K562 (cell line): ENCODE measurements around the gene TCEA3. TPM values are rescaled to one million over a fixed set of nuclear protein-coding genes. Genes with fewer than 3 reads are reported as not detected.

Source experiments
- CBX5 ChIP-seq: IDR thresholded peaks from 2 replicates; pipeline ENCODE4 v1.6.1; 2014; ENCODE audit warnings: low read depth, borderline replicate concordance
- CEBPG ChIP-seq, 3 experiments: fragments of 200-800 bp in 1 of 3; sonication (Bioruptor generic) in 1 of 3; sonication (generic) in 1 of 3; formaldehyde crosslinking in 1 of 3; IDR thresholded peaks in 2 of 3; conservative IDR thresholded peaks in 1 of 3; 2 replicates each; pipeline versions ENCODE4 v1.6.1 to v1.8.0; 2016 to 2022; ENCODE audit warnings: missing compliant biosample characterization in 2 of 3, missing genetic modification characterization in 2 of 3, mild to moderate bottlenecking in 1 of 3, missing genetic modification reagents in 1 of 3
- HNRNPLL ChIP-seq: fragments of 200-400 bp; formaldehyde crosslinking; IDR thresholded peaks from 2 replicates; pipeline ENCODE4 v1.6.1; 2017; ENCODE audit warnings: low read length, low read depth, mild to moderate bottlenecking; ENCODE audit not compliant: poor library complexity, severe bottlenecking
- KDM1A ChIP-seq, 2 experiments: fragments of 450-650 bp; IDR thresholded peaks; 2 replicates each; pipeline ENCODE4 v1.6.1; 2016; ENCODE audit warnings: mild to moderate bottlenecking in 2 of 2
- polyA plus RNA-seq, 8 experiments: library from polyadenylated mRNA; depleted of rRNA in 4 of 8; stranded (reverse) in 5 of 8; unstranded in 3 of 8; fragments of >200 nt; fragmentation: Nextera tagmentation in 2 of 8; fragmentation: Illumina TruSeq in 1 of 8; extraction: Ambion mirVana in 2 of 8; extraction: Trizol in 1 of 8; gene quantifications; 2 replicates each; pipeline versions ENCODE4 v1.2.1 to v1.2.3, GENCODE V29; 2011 to 2014; ENCODE audit warnings: inconsistent platforms in 1 of 8, missing spikeins in 1 of 8
- total RNA-seq, 7 experiments: library from RNA; depleted of rRNA in 6 of 7; stranded (reverse); fragments of >200 nt in 6 of 7; fragmentation: Illumina TruSeq in 2 of 7; extraction: Trizol in 2 of 7; gene quantifications; 2 replicates each; pipeline versions ENCODE4 v1.2.1 to v1.2.3, GENCODE V29; 2011 to 2021; ENCODE audit warnings: low replicate concordance in 1 of 7
- TF ChIP-seq, protein P1 (sequence below): sonication (generic); formaldehyde crosslinking; IDR thresholded peaks from 2 replicates; pipeline ENCODE4 v1.8.0; 2022; ENCODE audit warnings: mild to moderate bottlenecking, missing genetic modification reagents
- TF ChIP-seq, protein P2 (sequence below): fragments of 250-450 bp; sonication (Bioruptor Pico); IDR thresholded peaks from 2 replicates; pipeline ENCODE4 v1.5.0; 2020; ENCODE audit warnings: mild to moderate bottlenecking
- TF ChIP-seq, protein P3 (sequence below): sonication (generic); formaldehyde crosslinking; IDR thresholded peaks from 2 replicates; pipeline ENCODE4 v1.8.1; 2023; ENCODE audit warnings: missing genetic modification reagents, mild to moderate bottlenecking, borderline replicate concordance
- TF ChIP-seq, protein P4 (sequence below): fragments of 150-350 bp; conservative IDR thresholded peaks from 2 replicates; pipeline ENCODE4 v1.6.1; 2014; ENCODE audit warnings: low read length
- TF ChIP-seq, protein P5 (sequence below): fragments of 250-450 bp; sonication (Bioruptor Pico); IDR thresholded peaks from 2 replicates; pipeline ENCODE4 v1.8.0; 2022; ENCODE audit warnings: inconsistent platforms, mild to moderate bottlenecking, moderate library complexity, borderline replicate concordance

TCEA3 gene
- total and polyA plus RNA-seq, 9 of the 15 experiments (the other 6 are each of a cell fraction or from before 2014, with no cell fraction given) = 0.03 to 0.55 (median 0.36) TPM

DNA sequence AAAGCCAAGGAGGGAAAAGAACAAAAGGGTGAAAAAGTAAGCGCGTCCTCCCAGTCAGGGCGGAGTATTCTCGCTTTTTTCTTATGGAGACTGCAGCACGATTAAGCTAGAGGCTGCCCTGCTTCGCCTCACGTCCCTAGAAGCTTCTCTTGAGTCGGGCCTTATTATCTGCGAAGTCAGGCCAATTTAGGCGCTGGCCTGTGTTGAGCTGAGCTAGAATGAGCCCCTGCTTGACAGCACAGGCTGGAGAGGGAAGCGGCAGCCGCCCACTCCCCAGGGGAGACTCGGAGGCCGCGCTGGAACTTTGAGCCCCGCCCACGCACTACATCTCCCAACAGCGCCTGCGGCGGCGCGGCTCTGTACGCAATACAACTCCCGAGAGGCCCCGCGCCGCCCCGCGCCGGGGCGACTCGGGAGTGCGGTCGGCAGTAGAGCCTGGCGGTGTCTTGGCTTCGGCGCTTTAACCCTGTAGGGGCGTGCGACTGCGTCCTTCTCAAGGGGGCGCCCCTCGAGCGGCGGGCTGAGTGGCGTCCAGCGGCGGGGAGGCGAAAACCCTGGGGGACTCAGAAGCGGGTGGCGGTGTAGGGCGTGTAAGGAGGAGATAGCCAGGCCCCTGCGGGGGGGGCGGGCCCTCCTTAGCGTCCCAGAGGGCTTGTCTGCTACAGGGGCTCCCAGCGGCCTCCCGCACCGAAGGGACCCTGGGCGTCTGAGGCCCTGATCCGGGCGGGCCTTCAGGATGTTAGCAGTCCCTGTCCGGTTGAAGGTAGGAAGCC is 55.8 kb downstream of the TCEA3 start (continued):
- TF ChIP-seq CBX5 (no peak), HNRNPLL (peak; percentile 73), KDM1A (IDR thresholded peaks at IDR 0.05) (no peak), CEBPG (CRISPR knock-in tag; IDR thresholded peaks at IDR 0.05) (peak; percentile 84), CEBPG (tag; conservative IDR thresholded peaks at IDR 0.05 in 1 of 2, IDR thresholded peaks at IDR 0.05 in 1 of 2) (peak; percentile 66 to 85; a peak in 3 of 4 replicates)
- TF ChIP-seq, protein P1, sequence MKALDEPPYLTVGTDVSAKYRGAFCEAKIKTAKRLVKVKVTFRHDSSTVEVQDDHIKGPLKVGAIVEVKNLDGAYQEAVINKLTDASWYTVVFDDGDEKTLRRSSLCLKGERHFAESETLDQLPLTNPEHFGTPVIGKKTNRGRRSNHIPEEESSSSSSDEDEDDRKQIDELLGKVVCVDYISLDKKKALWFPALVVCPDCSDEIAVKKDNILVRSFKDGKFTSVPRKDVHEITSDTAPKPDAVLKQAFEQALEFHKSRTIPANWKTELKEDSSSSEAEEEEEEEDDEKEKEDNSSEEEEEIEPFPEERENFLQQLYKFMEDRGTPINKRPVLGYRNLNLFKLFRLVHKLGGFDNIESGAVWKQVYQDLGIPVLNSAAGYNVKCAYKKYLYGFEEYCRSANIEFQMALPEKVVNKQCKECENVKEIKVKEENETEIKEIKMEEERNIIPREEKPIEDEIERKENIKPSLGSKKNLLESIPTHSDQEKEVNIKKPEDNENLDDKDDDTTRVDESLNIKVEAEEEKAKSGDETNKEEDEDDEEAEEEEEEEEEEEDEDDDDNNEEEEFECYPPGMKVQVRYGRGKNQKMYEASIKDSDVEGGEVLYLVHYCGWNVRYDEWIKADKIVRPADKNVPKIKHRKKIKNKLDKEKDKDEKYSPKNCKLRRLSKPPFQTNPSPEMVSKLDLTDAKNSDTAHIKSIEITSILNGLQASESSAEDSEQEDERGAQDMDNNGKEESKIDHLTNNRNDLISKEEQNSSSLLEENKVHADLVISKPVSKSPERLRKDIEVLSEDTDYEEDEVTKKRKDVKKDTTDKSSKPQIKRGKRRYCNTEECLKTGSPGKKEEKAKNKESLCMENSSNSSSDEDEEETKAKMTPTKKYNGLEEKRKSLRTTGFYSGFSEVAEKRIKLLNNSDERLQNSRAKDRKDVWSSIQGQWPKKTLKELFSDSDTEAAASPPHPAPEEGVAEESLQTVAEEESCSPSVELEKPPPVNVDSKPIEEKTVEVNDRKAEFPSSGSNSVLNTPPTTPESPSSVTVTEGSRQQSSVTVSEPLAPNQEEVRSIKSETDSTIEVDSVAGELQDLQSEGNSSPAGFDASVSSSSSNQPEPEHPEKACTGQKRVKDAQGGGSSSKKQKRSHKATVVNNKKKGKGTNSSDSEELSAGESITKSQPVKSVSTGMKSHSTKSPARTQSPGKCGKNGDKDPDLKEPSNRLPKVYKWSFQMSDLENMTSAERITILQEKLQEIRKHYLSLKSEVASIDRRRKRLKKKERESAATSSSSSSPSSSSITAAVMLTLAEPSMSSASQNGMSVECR = no peak; the same call in 1 of the 2 replicates
- TF ChIP-seq, protein P2, sequence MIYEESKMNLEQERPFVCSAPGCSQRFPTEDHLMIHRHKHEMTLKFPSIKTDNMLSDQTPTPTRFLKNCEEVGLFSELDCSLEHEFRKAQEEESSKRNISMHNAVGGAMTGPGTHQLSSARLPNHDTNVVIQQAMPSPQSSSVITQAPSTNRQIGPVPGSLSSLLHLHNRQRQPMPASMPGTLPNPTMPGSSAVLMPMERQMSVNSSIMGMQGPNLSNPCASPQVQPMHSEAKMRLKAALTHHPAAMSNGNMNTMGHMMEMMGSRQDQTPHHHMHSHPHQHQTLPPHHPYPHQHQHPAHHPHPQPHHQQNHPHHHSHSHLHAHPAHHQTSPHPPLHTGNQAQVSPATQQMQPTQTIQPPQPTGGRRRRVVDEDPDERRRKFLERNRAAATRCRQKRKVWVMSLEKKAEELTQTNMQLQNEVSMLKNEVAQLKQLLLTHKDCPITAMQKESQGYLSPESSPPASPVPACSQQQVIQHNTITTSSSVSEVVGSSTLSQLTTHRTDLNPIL = 0 out of 2 replicates have a peak, but pooled peaks have one; percentile 61
- TF ChIP-seq, protein P3, sequence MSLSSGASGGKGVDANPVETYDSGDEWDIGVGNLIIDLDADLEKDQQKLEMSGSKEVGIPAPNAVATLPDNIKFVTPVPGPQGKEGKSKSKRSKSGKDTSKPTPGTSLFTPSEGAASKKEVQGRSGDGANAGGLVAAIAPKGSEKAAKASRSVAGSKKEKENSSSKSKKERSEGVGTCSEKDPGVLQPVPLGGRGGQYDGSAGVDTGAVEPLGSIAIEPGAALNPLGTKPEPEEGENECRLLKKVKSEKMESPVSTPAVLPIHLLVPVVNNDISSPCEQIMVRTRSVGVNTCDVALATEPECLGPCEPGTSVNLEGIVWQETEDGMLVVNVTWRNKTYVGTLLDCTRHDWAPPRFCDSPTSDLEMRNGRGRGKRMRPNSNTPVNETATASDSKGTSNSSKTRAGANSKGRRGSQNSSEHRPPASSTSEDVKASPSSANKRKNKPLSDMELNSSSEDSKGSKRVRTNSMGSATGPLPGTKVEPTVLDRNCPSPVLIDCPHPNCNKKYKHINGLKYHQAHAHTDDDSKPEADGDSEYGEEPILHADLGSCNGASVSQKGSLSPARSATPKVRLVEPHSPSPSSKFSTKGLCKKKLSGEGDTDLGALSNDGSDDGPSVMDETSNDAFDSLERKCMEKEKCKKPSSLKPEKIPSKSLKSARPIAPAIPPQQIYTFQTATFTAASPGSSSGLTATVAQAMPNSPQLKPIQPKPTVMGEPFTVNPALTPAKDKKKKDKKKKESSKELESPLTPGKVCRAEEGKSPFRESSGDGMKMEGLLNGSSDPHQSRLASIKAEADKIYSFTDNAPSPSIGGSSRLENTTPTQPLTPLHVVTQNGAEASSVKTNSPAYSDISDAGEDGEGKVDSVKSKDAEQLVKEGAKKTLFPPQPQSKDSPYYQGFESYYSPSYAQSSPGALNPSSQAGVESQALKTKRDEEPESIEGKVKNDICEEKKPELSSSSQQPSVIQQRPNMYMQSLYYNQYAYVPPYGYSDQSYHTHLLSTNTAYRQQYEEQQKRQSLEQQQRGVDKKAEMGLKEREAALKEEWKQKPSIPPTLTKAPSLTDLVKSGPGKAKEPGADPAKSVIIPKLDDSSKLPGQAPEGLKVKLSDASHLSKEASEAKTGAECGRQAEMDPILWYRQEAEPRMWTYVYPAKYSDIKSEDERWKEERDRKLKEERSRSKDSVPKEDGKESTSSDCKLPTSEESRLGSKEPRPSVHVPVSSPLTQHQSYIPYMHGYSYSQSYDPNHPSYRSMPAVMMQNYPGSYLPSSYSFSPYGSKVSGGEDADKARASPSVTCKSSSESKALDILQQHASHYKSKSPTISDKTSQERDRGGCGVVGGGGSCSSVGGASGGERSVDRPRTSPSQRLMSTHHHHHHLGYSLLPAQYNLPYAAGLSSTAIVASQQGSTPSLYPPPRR (CRISPR knock-in tag) = no peak
- TF ChIP-seq, protein P4, sequence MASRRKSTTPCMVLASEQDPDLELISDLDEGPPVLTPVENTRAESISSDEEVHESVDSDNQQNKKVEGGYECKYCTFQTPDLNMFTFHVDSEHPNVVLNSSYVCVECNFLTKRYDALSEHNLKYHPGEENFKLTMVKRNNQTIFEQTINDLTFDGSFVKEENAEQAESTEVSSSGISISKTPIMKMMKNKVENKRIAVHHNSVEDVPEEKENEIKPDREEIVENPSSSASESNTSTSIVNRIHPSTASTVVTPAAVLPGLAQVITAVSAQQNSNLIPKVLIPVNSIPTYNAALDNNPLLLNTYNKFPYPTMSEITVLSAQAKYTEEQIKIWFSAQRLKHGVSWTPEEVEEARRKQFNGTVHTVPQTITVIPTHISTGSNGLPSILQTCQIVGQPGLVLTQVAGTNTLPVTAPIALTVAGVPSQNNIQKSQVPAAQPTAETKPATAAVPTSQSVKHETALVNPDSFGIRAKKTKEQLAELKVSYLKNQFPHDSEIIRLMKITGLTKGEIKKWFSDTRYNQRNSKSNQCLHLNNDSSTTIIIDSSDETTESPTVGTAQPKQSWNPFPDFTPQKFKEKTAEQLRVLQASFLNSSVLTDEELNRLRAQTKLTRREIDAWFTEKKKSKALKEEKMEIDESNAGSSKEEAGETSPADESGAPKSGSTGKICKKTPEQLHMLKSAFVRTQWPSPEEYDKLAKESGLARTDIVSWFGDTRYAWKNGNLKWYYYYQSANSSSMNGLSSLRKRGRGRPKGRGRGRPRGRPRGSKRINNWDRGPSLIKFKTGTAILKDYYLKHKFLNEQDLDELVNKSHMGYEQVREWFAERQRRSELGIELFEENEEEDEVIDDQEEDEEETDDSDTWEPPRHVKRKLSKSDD = no peak; the same call in 1 of the 2 replicates
- TF ChIP-seq, protein P5, sequence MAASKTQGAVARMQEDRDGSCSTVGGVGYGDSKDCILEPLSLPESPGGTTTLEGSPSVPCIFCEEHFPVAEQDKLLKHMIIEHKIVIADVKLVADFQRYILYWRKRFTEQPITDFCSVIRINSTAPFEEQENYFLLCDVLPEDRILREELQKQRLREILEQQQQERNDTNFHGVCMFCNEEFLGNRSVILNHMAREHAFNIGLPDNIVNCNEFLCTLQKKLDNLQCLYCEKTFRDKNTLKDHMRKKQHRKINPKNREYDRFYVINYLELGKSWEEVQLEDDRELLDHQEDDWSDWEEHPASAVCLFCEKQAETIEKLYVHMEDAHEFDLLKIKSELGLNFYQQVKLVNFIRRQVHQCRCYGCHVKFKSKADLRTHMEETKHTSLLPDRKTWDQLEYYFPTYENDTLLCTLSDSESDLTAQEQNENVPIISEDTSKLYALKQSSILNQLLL (CRISPR knock-in tag) = no peak
